AG04450 (cell line): ENCODE results near the gene CCDC86. TPM values are rescaled to one million over a fixed set of nuclear protein-coding genes. Genes with fewer than 3 reads are reported as not detected.

Experiments
- CTCF ChIA-PET: fragments of 300-600, 350-600 bp; formaldehyde crosslinking; extraction: SDS; loops from one replicate; lab custom pipeline; 2022; ENCODE audit warnings: antibody characterized with exemption, inconsistent platforms; lab: Charles Lee
- POLR2A ChIA-PET: fragments of 350-600 bp; formaldehyde crosslinking; extraction: SDS; loops from one replicate; lab custom pipeline; 2021; ENCODE audit warnings: antibody characterized with exemption, inconsistent platforms; lab: Yijun Ruan, JAX
- DNase-seq: peaks from one replicate; pipeline ENCODE4 v3.0.0-alpha.2; 2011; ENCODE audit warnings: low read depth, low spot score
- H3K27ac ChIP-seq: one replicate; pipeline ENCODE4 v1.5.1; 2012; ENCODE audit warnings: low read depth, low read length, control low read depth
- H3K27me3 ChIP-seq: one replicate; pipeline ENCODE4 v1.6.0; 2012; ENCODE audit warnings: low read length; ENCODE audit not compliant: control insufficient read depth, insufficient read depth
- H3K4me3 ChIP-seq: 2 replicates; pipeline ENCODE4 v1.5.1; 2011; ENCODE audit warnings: mild to moderate bottlenecking, low read depth, low read length, control low read depth
- H3K9me3 ChIP-seq: 2 replicates; pipeline ENCODE4 v1.5.1; 2012; ENCODE audit warnings: low read length; ENCODE audit not compliant: control insufficient read depth, insufficient read depth
- polyA plus RNA-seq: library from polyadenylated mRNA; depleted of rRNA; stranded (reverse); fragments of >200 nt; gene quantifications from 2 replicates; pipeline ENCODE4 v1.2.3, GENCODE V29; 2011
- TF ChIP-seq, protein P1 (sequence below): IDR thresholded peaks from 2 replicates; pipeline ENCODE4 v1.5.1; 2011; ENCODE audit warnings: low read depth, low read length, control low read depth, inconsistent platforms

The CCDC86 gene
- polyA plus RNA-seq, 1 experiment = 15.2 TPM

DNA sequence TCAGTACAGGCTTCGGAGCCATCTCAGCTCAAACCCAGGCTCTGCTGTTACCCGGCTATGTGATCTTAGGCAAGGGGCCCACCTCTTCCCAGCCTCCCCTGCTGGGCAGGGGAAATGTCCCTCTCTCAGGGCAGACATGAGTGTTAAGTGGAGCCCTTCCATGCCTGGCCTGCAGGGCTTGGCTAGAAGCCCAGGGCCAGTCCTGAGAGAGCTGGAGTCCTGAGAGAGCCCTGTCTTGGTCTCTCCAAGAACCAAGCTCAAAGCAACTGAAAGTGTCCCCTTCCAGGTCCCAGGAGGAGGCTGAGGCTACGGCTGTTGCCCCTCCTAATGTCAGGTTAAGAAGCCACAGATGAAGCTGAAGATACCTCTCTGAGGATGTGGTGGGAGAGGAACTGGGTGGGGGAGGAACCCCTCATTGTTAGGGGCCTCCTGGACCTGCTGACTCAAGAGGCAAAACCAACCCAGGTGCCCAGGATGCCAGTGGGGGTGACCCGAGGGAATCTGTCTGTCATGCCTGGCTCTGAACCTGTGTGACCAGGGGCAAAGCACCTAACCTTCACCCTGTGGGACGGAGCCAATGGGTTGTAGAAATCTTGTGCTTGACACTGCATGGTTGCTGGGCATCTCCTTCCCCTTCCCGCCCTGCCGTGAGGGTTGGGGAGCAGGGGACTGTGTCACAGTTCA, 29.6 kb downstream of the CCDC86 start:
- H3K27ac ChIP-seq = peak overlapping the region; percentile 11
- DNase-seq = no peak
- H3K4me3 ChIP-seq = no peak overlapping the region
- ChIA-PET POLR2A (no interaction called here), CTCF (interaction anchor here (0.6 to 3.6 kb wide), 7 partner anchors 11 to 1998 kb away, joined by 4 to 24 read pairs (median 8); partner anchors contain the start of gene PTGDR2)
- peaks cover 2% of the 10 kb centered on the region for H3K27me3 ChIP-seq
- H3K9me3 ChIP-seq = no peaks in the 10 kb centered on the region; the same call in 1 of the 2 replicates
- TF ChIP-seq, protein P1, sequence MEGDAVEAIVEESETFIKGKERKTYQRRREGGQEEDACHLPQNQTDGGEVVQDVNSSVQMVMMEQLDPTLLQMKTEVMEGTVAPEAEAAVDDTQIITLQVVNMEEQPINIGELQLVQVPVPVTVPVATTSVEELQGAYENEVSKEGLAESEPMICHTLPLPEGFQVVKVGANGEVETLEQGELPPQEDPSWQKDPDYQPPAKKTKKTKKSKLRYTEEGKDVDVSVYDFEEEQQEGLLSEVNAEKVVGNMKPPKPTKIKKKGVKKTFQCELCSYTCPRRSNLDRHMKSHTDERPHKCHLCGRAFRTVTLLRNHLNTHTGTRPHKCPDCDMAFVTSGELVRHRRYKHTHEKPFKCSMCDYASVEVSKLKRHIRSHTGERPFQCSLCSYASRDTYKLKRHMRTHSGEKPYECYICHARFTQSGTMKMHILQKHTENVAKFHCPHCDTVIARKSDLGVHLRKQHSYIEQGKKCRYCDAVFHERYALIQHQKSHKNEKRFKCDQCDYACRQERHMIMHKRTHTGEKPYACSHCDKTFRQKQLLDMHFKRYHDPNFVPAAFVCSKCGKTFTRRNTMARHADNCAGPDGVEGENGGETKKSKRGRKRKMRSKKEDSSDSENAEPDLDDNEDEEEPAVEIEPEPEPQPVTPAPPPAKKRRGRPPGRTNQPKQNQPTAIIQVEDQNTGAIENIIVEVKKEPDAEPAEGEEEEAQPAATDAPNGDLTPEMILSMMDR = peak; percentile 30; the same call in 1 of the 2 replicates

DNA sequence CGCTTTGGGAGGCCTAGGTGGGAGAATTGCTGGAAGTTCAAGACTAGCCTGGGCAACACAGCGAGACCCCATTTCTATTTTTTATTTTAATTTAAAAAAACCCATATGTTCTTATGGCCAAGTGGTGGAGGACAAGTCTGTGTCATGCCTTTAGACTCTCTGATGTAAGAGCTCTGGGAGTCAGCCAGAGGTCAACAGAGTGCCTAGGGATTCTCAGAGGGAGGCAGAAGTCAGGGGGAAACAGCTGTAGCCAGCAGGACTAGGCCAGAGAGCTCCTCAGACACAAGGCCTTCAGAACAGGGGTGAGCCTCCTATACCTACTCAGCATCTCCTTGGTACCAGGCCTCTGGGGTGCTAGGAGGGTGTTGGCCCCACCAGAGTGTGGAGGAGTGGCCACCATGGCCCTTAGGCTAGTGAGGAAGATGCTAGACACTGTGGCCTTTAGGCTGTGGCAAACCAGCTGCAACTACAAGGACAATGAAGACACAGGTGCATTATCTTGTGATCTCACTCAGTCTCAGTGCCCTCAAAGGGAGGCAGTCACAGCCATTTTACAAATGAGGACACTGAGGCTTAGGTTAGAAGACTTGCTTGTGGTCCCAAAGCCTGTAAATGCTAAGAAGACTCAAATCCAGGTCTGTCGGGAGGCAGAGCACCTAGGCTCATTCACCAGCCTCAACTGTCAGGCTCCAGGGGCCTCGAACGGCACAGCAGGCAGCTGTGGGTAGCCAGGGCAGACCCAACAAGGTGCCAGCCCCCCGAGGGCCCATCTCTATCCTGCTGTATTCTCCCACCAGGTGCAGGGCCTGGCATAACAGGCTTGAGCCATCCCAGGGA, 30.4 kb downstream of the CCDC86 start:
- ChIA-PET CTCF (interaction anchor here (1.0 to 3.6 kb wide), 7 partner anchors 11 to 41 kb away, joined by 4 to 24 read pairs (median 8); partner anchors contain the start of gene PTGDR2), POLR2A (interaction anchor here (0.8 to 1.8 kb wide), 2 partner anchors 15 to 32 kb away, joined by 4 to 5 read pairs; no protein-coding TSS in a partner anchor)
- TF ChIP-seq, protein P1 = no peak
- H3K4me3 ChIP-seq = no peak overlapping the region
- DNase-seq = no peak
- no peaks in the 10 kb centered on the region; the same call in 1 of the 2 replicates for H3K9me3 ChIP-seq
- peaks cover 2% of the 10 kb centered on the region for H3K27me3 ChIP-seq
- H3K27ac ChIP-seq = peak overlapping the region; percentile 70

DNA sequence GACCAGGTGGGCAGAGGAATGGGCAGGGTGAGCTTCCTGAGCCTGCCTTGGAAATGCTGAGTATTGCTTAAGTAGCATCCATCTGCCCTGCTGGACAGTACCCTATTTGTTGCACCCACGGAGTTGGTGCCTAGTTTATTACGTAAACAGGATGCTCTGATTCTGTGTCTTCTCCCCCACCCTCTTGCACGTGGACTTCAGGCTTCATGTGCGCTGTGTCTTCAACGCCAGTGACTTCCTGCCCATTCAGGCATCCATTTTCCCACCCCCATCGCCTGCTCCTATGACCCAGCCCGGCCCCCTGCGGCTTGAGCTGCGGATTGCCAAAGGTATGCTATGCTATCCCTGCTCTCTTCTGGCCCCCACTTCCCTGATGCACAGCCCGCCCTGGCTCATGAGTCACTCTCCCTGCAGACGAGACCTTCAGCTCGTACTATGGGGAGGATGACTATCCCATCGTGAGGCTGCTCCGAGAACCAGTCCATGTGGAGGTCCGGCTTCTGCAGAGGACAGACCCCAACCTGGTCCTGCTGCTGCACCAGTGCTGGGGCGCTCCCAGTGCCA, 31.1 kb downstream of the CCDC86 start:
- peak; percentile 39 for DNase-seq
- POLR2A ChIA-PET = interaction anchor here (0.6 to 1.8 kb wide), 3 partner anchors 12 to 33 kb away, joined by 4 to 7 read pairs (median 5); no protein-coding TSS in a partner anchor
- CTCF ChIA-PET = interaction anchor here (1.0 to 3.6 kb wide), 3 partner anchors 15 to 41 kb away, joined by 4 to 24 read pairs (median 17); no protein-coding TSS in a partner anchor

DNA sequence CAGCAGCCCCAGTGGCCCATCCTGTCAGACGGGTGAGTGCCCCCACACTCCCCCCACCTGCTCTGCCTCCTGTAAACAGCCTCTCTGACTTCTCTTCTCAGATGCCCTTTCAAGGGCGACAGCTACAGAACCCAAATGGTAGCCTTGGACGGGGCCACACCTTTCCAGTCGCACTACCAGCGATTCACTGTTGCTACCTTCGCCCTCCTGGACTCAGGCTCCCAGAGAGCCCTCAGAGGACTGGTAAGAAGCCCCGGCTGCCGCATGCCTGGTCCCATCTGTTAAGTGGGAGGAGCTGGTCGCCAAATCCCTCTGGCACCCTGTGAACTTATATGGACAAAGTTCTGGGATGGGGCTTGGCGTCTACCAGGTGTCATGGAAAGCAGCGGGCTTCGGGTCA, 31.6 kb downstream of the CCDC86 start:
- DNase-seq = no peak
- H3K9me3 ChIP-seq = no peaks in the 10 kb centered on the region; the same call in 1 of the 2 replicates
- H3K4me3 ChIP-seq = no peak overlapping the region
- peak overlapping the region; percentile 11 for H3K27ac ChIP-seq
- TF ChIP-seq, protein P1 = no peak
- CTCF ChIA-PET = interaction anchor here (0.8 to 3.6 kb wide), 3 partner anchors 14 to 42 kb away, joined by 3 to 24 read pairs (median 4); no protein-coding TSS in a partner anchor
- POLR2A ChIA-PET = interaction anchor here (0.6 to 1.8 kb wide), 3 partner anchors 13 to 52 kb away, joined by 3 to 7 read pairs (median 4); no protein-coding TSS in a partner anchor
- H3K27me3 ChIP-seq = peaks cover 2% of the 10 kb centered on the region

More for the DNA sequence above, 31.1 kb downstream of the CCDC86 start:
- Histone ChIP-seq H3K9me3 (no peaks in the 10 kb centered on the region; the same call in 1 of the 2 replicates), H3K4me3 (no peak overlapping the region), H3K27ac (peak overlapping the region; percentile 70), H3K27me3 (peaks cover 2% of the 10 kb centered on the region)
- TF ChIP-seq, protein P1 = no peak
